MM.1S (cell line): ENCODE data around the gene POLD4.

Experiments used
- EZH2 ChIP-seq: fragments of 300-600 bp; sonication (generic); optimal IDR thresholded peaks from 2 replicates; pipeline ENCODE3; 2017; ENCODE audit warnings: low read depth, mild to moderate bottlenecking, antibody characterized with exemption, low read length, mixed read lengths
- EZH2phosphoT487 ChIP-seq: fragments of 300-600 bp; sonication (generic); IDR thresholded peaks from 2 replicates; pipeline ENCODE4 v1.6.1; 2018; ENCODE audit warnings: antibody characterized with exemption, low read length
- TF ChIP-seq, protein P1 (sequence below): fragments of 300-600 bp; sonication (generic); IDR thresholded peaks from 2 replicates; pipeline ENCODE4 v1.5.1; 2016; ENCODE audit warnings: antibody characterized with exemption, low read length, mixed read lengths

DNA sequence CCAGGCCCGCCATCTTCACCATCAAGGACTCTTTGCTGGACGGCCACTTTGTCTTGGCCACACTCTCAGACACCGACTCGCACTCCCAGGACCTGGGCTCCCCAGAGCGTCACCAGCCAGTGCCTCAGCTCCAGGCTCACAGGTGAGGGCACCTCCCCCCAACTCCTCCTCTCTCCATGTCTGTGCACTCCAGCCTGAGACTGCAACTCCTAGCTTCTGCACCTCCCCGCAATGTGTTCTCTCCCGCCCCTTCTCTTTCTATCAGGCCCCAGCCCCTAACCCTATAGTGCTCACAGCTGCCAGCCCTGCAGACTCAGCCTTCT lies 42.9 kb upstream of the POLD4 start:
- TF ChIP-seq, protein P1, sequence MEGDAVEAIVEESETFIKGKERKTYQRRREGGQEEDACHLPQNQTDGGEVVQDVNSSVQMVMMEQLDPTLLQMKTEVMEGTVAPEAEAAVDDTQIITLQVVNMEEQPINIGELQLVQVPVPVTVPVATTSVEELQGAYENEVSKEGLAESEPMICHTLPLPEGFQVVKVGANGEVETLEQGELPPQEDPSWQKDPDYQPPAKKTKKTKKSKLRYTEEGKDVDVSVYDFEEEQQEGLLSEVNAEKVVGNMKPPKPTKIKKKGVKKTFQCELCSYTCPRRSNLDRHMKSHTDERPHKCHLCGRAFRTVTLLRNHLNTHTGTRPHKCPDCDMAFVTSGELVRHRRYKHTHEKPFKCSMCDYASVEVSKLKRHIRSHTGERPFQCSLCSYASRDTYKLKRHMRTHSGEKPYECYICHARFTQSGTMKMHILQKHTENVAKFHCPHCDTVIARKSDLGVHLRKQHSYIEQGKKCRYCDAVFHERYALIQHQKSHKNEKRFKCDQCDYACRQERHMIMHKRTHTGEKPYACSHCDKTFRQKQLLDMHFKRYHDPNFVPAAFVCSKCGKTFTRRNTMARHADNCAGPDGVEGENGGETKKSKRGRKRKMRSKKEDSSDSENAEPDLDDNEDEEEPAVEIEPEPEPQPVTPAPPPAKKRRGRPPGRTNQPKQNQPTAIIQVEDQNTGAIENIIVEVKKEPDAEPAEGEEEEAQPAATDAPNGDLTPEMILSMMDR = no peak
- TF ChIP-seq EZH2phosphoT487 = no peak
- TF ChIP-seq EZH2 = no peak
